RWPE2 (cell line): ENCODE data around the gene SNX15.

Source experiments
- ATAC-seq: fragments of 200-7000 bp; cut with Tn5 transposase; 3 replicates; pipeline ENCODE4 v1.9.1; 2021; ENCODE audit warnings: low read depth
- DNase-seq: peaks from one replicate; pipeline ENCODE4 v3.0.0-alpha.2; 2020; ENCODE audit warnings: low spot score
- H3K27ac ChIP-seq: fragments of 450-650 bp; 2 replicates; pipeline ENCODE4 v1.5.1; 2017; ENCODE audit warnings: mild to moderate bottlenecking; ENCODE audit not compliant: poor library complexity, severe bottlenecking
- H3K27me3 ChIP-seq: fragments of 250-450 bp; sonication (Bioruptor Pico); 2 replicates; pipeline ENCODE4 v1.5.1; 2021; ENCODE audit warnings: mild to moderate bottlenecking, moderate library complexity; ENCODE audit not compliant: insufficient read depth, poor library complexity, severe bottlenecking
- H3K36me3 ChIP-seq: fragments of 250-450 bp; sonication (Bioruptor Pico); 2 replicates; pipeline ENCODE4 v1.5.1; 2020; ENCODE audit warnings: low read depth, mild to moderate bottlenecking, moderate library complexity
- H3K4me1 ChIP-seq: fragments of 250-450 bp; sonication (Bioruptor Pico); 2 replicates; pipeline ENCODE4 v1.5.1; 2021; ENCODE audit warnings: mild to moderate bottlenecking, moderate library complexity; ENCODE audit not compliant: insufficient read depth, poor library complexity, severe bottlenecking
- H3K4me3 ChIP-seq: fragments of 250-450 bp; sonication (Bioruptor Pico); 2 replicates; pipeline ENCODE4 v1.5.1; 2021; ENCODE audit warnings: mild to moderate bottlenecking, moderate library complexity; ENCODE audit not compliant: severe bottlenecking
- H3K9me3 ChIP-seq: fragments of 250-450 bp; sonication (Bioruptor Pico); 2 replicates; pipeline ENCODE4 v1.5.1; 2021; ENCODE audit warnings: mild to moderate bottlenecking, moderate library complexity; ENCODE audit not compliant: severe bottlenecking
- CTCF ChIP-seq: fragments of 450-650 bp; IDR thresholded peaks from one replicate; pipeline ENCODE4 v1.5.1; 2017; ENCODE audit warnings: mild to moderate bottlenecking, moderate library complexity; ENCODE audit not compliant: poor library complexity, severe bottlenecking

The SNX15 gene

GRCh38 chr11:65085446-65085845 lies 58.2 kb downstream of the SNX15 start:
- DNase-seq, result no peak
- H3K4me1 ChIP-seq, result peaks cover 13% of the 10 kb centered on the region
- H3K36me3 ChIP-seq, result peaks cover 49% of the 10 kb centered on the region
- no peaks in the 10 kb centered on the region for H3K9me3 ChIP-seq
- no peak overlapping the region for H3K4me3 ChIP-seq
- ATAC-seq, result no peak
- TF ChIP-seq CTCF, result no peak
- H3K27ac ChIP-seq, result no peak overlapping the region
- H3K27me3 ChIP-seq, result no peaks in the 10 kb centered on the region

- Histone ChIP-seq H3K27me3 (no peaks in the 10 kb centered on the region), H3K4me1 (peaks cover 13% of the 10 kb centered on the region), H3K4me3 (no peak overlapping the region), H3K9me3 (no peaks in the 10 kb centered on the region), H3K27ac (no peak overlapping the region), H3K36me3 (peaks cover 37% of the 10 kb centered on the region)
- ATAC-seq (no peak), DNase-seq (no peak)
- TF ChIP-seq CTCF, result no peak
These were observed 59.6 kb downstream of the SNX15 start for GRCh38 chr11:65086809-65087208.

GRCh38 chr11:65087216-65087615 lies 60.0 kb downstream of the SNX15 start:
- H3K9me3 ChIP-seq, result no peaks in the 10 kb centered on the region
- ATAC-seq, result no peak
- H3K36me3 ChIP-seq, result peaks cover 33% of the 10 kb centered on the region
- TF ChIP-seq CTCF, result no peak
- no peak for DNase-seq
- no peak overlapping the region for H3K27ac ChIP-seq
- H3K4me3 ChIP-seq, result no peak overlapping the region
- H3K27me3 ChIP-seq, result no peaks in the 10 kb centered on the region
- peaks cover 13% of the 10 kb centered on the region for H3K4me1 ChIP-seq

- Histone ChIP-seq H3K27ac (no peak overlapping the region), H3K4me3 (no peak overlapping the region), H3K36me3 (peaks cover 27% of the 10 kb centered on the region), H3K9me3 (no peaks in the 10 kb centered on the region), H3K27me3 (no peaks in the 10 kb centered on the region), H3K4me1 (peaks cover 8% of the 10 kb centered on the region)
- ATAC-seq (no peak), DNase-seq (no peak)
- TF ChIP-seq CTCF, result no peak
These were observed 60.6 kb downstream of the SNX15 start for GRCh38 chr11:65087827-65088226.

GRCh38 chr11:65089621-65090020 lies 62.4 kb downstream of the SNX15 start:
- H3K9me3 ChIP-seq, result no peaks in the 10 kb centered on the region
- H3K4me1 ChIP-seq, result peaks cover 6% of the 10 kb centered on the region
- no peak for DNase-seq
- no peak for ATAC-seq
- H3K27ac ChIP-seq, result no peak overlapping the region
- no peaks in the 10 kb centered on the region for H3K27me3 ChIP-seq
- no peak overlapping the region for H3K4me3 ChIP-seq
- TF ChIP-seq CTCF, result no peak
- peaks cover 23% of the 10 kb centered on the region for H3K36me3 ChIP-seq
